Mesendoderm (in vitro differentiated cells): ENCODE results near the gene SERPINC1.

Experiments used
- DNase-seq: peaks from one replicate; pipeline ENCODE4 v3.0.0; 2013
- H2AK5ac ChIP-seq: 2 replicates; pipeline ENCODE4 v1.6.1; 2013; ENCODE audit warnings: low read length, inconsistent platforms
- H2BK120ac ChIP-seq: 2 replicates; pipeline ENCODE4 v1.6.1; 2013; ENCODE audit warnings: low read depth, mild to moderate bottlenecking, low read length, moderate library complexity, mixed read lengths
- H2BK15ac ChIP-seq: replicated peaks from 2 replicates; pipeline ENCODE4 v1.6.1; 2013; ENCODE audit warnings: low read depth, mild to moderate bottlenecking, moderate library complexity
- H2BK5ac ChIP-seq: 2 replicates; pipeline ENCODE4 v1.6.1; 2013; ENCODE audit warnings: low read length, inconsistent platforms
- H3K18ac ChIP-seq: 2 replicates; pipeline ENCODE4 v1.6.1; 2013; ENCODE audit warnings: mild to moderate bottlenecking, low read length, mixed read lengths
- H3K23ac ChIP-seq: one replicate; pipeline ENCODE4 v1.6.1; 2013; ENCODE audit warnings: low read length
- H3K27ac ChIP-seq: 2 replicates; pipeline ENCODE4 v1.5.1; 2013; ENCODE audit warnings: low read depth, mild to moderate bottlenecking, inconsistent platforms, low read length, moderate library complexity
- H3K27me3 ChIP-seq: 2 replicates; pipeline ENCODE4 v1.6.1; 2013; ENCODE audit warnings: low read length, control low read depth, mild to moderate bottlenecking, inconsistent platforms; ENCODE audit not compliant: insufficient read depth, poor library complexity
- H3K36me3 ChIP-seq: 2 replicates; pipeline ENCODE4 v1.6.1; 2013; ENCODE audit warnings: low read length, inconsistent platforms; ENCODE audit not compliant: control insufficient read depth, insufficient read depth
- H3K4ac ChIP-seq: one replicate; pipeline ENCODE4 v1.6.1; 2013; ENCODE audit warnings: low read depth, mild to moderate bottlenecking, low read length, moderate library complexity
- H3K4me1 ChIP-seq: 2 replicates; pipeline ENCODE4 v1.6.1; 2013; ENCODE audit warnings: low read depth, low read length, inconsistent platforms; ENCODE audit not compliant: control insufficient read depth
- H3K4me2 ChIP-seq: 2 replicates; pipeline ENCODE4 v1.6.1; 2013; ENCODE audit warnings: low read length
- H3K4me3 ChIP-seq: 2 replicates; pipeline ENCODE4 v1.5.1; 2013; ENCODE audit warnings: mild to moderate bottlenecking, low read length
- H3K56ac ChIP-seq: one replicate; pipeline ENCODE4 v1.6.1; 2013; ENCODE audit warnings: low read length
- H3K79me1 ChIP-seq: 2 replicates; pipeline ENCODE4 v1.6.1; 2013; ENCODE audit warnings: low read length, inconsistent platforms
- H3K79me2 ChIP-seq: 2 replicates; pipeline ENCODE4 v1.6.1; 2013; ENCODE audit warnings: mild to moderate bottlenecking, low read length; ENCODE audit not compliant: control insufficient read depth, insufficient read depth
- H3K9ac ChIP-seq: 2 replicates; pipeline ENCODE4 v1.6.1; 2013; ENCODE audit warnings: low read length, inconsistent platforms
- H4K5ac ChIP-seq: one replicate; pipeline ENCODE4 v1.6.1; 2013; ENCODE audit warnings: low read length
- H4K8ac ChIP-seq: one replicate; pipeline ENCODE4 v1.6.1; 2013; ENCODE audit warnings: low read depth, mild to moderate bottlenecking, control low read depth, low read length, moderate library complexity
- WGBS: extraction: QIAGEN DNeasy Blood & Tissue Kit; methylation state at CpG from one replicate; pipeline ENCODE4 v1.1.7; 2013; ENCODE audit warnings: low lambda C conversion rate, missing lambda C conversion rate; ENCODE audit not compliant: insufficient coverage; ENCODE audit errors: extremely low coverage; 5-methylcytosine and 5-hydroxymethylcytosine counted together

The SERPINC1 gene

DNA sequence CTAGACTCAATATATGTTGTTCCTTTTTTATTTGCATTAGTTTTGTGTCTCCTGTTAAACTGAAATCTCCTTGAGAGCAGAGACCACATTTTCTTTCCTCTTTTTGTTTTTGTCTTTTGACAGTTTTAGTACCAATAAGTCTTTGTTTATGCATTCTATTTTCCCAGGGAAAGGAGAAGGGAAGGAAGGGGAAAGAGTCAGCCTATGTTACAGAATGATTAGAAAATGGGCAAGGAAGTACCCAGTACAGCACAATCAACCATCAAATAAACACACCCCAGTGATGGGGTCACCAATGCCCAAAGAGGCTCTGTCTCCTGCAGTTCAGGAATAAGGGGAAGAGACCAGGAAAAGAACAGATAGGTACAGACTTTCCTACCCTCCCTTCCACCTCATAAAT is 38.9 kb downstream of the SERPINC1 start:
- no peaks in the 10 kb centered on the region for H3K36me3 ChIP-seq
- H3K4me2 ChIP-seq, result no peak overlapping the region
- H2BK5ac ChIP-seq, result no peak overlapping the region
- H4K5ac ChIP-seq, result no peak overlapping the region
- H2AK5ac ChIP-seq, result no peak overlapping the region
- H2BK120ac ChIP-seq, result no peak overlapping the region
- no peak overlapping the region for H3K56ac ChIP-seq
- no peaks in the 10 kb centered on the region for H3K27me3 ChIP-seq
- H3K4me1 ChIP-seq, result no peaks in the 10 kb centered on the region
- DNase-seq, result no peak
- H3K23ac ChIP-seq, result no peak overlapping the region
- no peak overlapping the region for H3K4me3 ChIP-seq
- no peak overlapping the region for H4K8ac ChIP-seq
- H3K79me1 ChIP-seq, result peaks cover 1% of the 10 kb centered on the region
- no peak overlapping the region for H2BK15ac ChIP-seq
- no peaks in the 10 kb centered on the region for H3K79me2 ChIP-seq
- H3K9ac ChIP-seq, result no peak overlapping the region
- no peak overlapping the region for H3K18ac ChIP-seq
- no peak overlapping the region for H3K4ac ChIP-seq
- H3K27ac ChIP-seq, result no peak overlapping the region

GRCh38 chr1:173876732-173877131 is 40.4 kb downstream of the SERPINC1 start:
- no peaks in the 10 kb centered on the region for H3K4me1 ChIP-seq
- H3K4ac ChIP-seq, result no peak overlapping the region
- peaks cover 2% of the 10 kb centered on the region for H3K79me1 ChIP-seq
- no peak overlapping the region for H2BK120ac ChIP-seq
- H3K27me3 ChIP-seq, result no peaks in the 10 kb centered on the region
- H3K23ac ChIP-seq, result no peak overlapping the region
- H2BK15ac ChIP-seq, result no peak overlapping the region
- H4K8ac ChIP-seq, result no peak overlapping the region
- no peak overlapping the region for H3K18ac ChIP-seq
- 100% methylated on average over 1 of the region's 5 CpGs for WGBS
- no peaks in the 10 kb centered on the region for H3K79me2 ChIP-seq
- no peak overlapping the region for H2BK5ac ChIP-seq
- DNase-seq, result no peak
- H3K56ac ChIP-seq, result no peak overlapping the region
- H2AK5ac ChIP-seq, result no peak overlapping the region
- no peak overlapping the region for H3K9ac ChIP-seq
- no peak overlapping the region for H3K4me3 ChIP-seq
- no peak overlapping the region for H3K27ac ChIP-seq
- H4K5ac ChIP-seq, result no peak overlapping the region
- H3K4me2 ChIP-seq, result no peak overlapping the region
- no peaks in the 10 kb centered on the region for H3K36me3 ChIP-seq

DNA sequence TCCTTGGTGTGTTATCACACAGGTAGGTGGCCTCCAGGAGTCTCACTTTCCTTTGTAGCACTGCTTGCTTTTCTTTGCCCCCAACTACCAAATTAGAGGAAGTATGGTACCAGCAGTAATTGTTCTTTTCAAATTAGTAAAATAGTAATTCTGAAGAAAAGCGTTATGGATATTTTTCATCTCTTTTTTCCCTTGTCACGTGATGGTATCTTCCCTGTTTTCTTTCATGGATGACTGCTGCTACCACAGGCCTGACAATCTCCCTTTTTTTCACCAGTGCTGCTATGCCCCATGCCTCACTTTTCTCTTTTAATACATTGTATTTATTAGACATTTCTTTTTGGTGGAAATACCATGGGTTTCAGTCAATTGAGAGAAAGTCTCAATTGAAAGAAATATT is 45.6 kb downstream of the SERPINC1 start:
- Histone ChIP-seq H4K8ac (no peak overlapping the region), H3K9ac (no peak overlapping the region), H3K4me1 (no peaks in the 10 kb centered on the region), H3K79me1 (peaks cover 11% of the 10 kb centered on the region), H4K5ac (no peak overlapping the region), H2BK120ac (no peak overlapping the region), H3K18ac (no peak overlapping the region), H2BK5ac (no peak overlapping the region), H3K56ac (no peak overlapping the region), H2AK5ac (no peak overlapping the region), H3K23ac (no peak overlapping the region), H3K27me3 (no peaks in the 10 kb centered on the region), H3K4me3 (no peak overlapping the region), H3K79me2 (peaks cover 20% of the 10 kb centered on the region), H3K4me2 (no peak overlapping the region), H3K4ac (no peak overlapping the region), H3K36me3 (peaks cover 4% of the 10 kb centered on the region), H2BK15ac (no peak overlapping the region), H3K27ac (no peak overlapping the region)
- no peak for DNase-seq
- no CpG with 5 or more reads among the region's 2 CpGs for WGBS

GRCh38 chr1:173871091-173871490 is 46.0 kb downstream of the SERPINC1 start:
- Histone ChIP-seq H3K56ac (no peak overlapping the region), H2BK15ac (no peak overlapping the region), H4K5ac (no peak overlapping the region), H3K27me3 (no peaks in the 10 kb centered on the region), H3K23ac (no peak overlapping the region), H3K4me2 (no peak overlapping the region), H3K9ac (no peak overlapping the region), H3K4me3 (no peak overlapping the region), H2AK5ac (no peak overlapping the region), H3K79me1 (peaks cover 11% of the 10 kb centered on the region), H4K8ac (no peak overlapping the region), H3K36me3 (peaks cover 6% of the 10 kb centered on the region), H3K4ac (no peak overlapping the region), H2BK5ac (no peak overlapping the region), H2BK120ac (no peak overlapping the region), H3K4me1 (no peaks in the 10 kb centered on the region), H3K27ac (no peak overlapping the region), H3K79me2 (peaks cover 24% of the 10 kb centered on the region), H3K18ac (no peak overlapping the region)
- DNase-seq, result no peak
- no CpG with 5 or more reads among the region's 5 CpGs for WGBS

DNA sequence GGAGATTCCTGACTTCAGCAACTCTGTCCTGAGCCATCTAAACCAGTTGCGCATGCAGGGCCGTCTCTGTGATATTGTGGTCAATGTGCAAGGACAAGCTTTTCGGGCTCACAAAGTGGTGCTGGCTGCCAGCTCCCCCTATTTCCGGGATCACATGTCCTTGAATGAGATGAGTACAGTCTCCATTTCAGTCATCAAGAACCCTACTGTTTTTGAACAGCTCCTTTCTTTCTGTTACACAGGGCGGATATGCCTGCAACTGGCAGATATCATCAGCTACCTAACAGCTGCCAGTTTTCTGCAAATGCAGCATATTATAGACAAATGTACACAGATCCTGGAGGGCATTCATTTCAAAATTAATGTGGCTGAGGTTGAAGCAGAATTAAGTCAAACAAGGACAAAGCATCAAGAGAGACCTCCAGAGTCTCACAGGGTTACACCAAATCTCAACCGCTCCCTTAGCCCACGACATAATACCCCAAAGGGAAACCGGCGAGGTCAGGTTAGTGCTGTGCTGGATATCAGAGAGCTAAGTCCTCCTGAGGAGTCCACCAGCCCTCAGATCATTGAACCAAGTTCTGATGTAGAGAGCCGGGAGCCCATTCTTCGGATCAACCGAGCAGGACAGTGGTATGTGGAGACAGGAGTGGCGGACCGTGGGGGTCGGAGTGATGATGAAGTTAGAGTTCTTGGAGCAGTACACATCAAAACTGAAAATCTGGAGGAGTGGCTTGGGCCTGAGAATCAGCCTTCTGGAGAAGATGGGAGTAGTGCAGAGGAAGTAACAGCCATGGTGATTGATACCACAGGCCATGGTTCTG is 46.7 kb downstream of the SERPINC1 start:
- H3K18ac ChIP-seq, result no peak overlapping the region
- no peak overlapping the region for H3K4ac ChIP-seq
- no peak overlapping the region for H2BK15ac ChIP-seq
- H3K23ac ChIP-seq, result no peak overlapping the region
- no peak overlapping the region for H2AK5ac ChIP-seq
- peaks cover 10% of the 10 kb centered on the region for H3K36me3 ChIP-seq
- H3K4me2 ChIP-seq, result no peak overlapping the region
- no peak overlapping the region for H3K27ac ChIP-seq
- no peak overlapping the region for H4K8ac ChIP-seq
- H2BK5ac ChIP-seq, result no peak overlapping the region
- H3K79me1 ChIP-seq, result peaks cover 11% of the 10 kb centered on the region
- no peak for DNase-seq
- H3K4me1 ChIP-seq, result no peaks in the 10 kb centered on the region
- H3K4me3 ChIP-seq, result no peak overlapping the region
- H2BK120ac ChIP-seq, result no peak overlapping the region
- no peaks in the 10 kb centered on the region for H3K27me3 ChIP-seq
- H3K56ac ChIP-seq, result peak overlapping the region; percentile 27
- peak overlapping the region; percentile 15 for H3K9ac ChIP-seq
- H3K79me2 ChIP-seq, result peaks cover 30% of the 10 kb centered on the region
- no peak overlapping the region for H4K5ac ChIP-seq
- no CpG with 5 or more reads among the region's 15 CpGs for WGBS

DNA sequence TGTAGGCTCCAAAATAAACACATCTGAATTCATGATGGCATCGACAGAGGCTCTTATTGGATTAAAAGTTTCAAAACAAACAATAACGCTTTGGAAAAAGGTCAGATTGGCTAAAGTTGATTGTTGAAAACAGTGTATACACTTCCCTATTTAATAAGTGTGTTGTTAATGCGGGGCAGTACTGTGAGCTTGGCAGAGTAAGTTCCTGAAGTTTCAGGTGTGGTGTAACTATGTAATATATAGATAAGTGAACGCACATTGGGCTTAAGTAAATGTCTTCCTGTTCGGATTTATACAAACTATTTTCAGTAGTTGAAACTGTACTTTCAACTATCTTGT is 48.1 kb downstream of the SERPINC1 start:
- Histone ChIP-seq H2AK5ac (no peak overlapping the region), H3K4me3 (peak overlapping the region; percentile 66), H3K4me1 (no peaks in the 10 kb centered on the region), H4K5ac (no peak overlapping the region), H4K8ac (no peak overlapping the region), H3K9ac (peak overlapping the region; percentile 80), H2BK120ac (no peak overlapping the region), H3K27ac (peak overlapping the region; percentile 77), H3K23ac (no peak overlapping the region), H3K36me3 (peaks cover 15% of the 10 kb centered on the region), H3K27me3 (no peaks in the 10 kb centered on the region), H3K79me2 (peaks cover 37% of the 10 kb centered on the region), H3K79me1 (peaks cover 11% of the 10 kb centered on the region), H3K4me2 (peak overlapping the region; percentile 51), H3K4ac (no peak overlapping the region), H3K56ac (peak overlapping the region; percentile 88), H3K18ac (peak overlapping the region; percentile 61), H2BK5ac (no peak overlapping the region), H2BK15ac (no peak overlapping the region)
- no peak for DNase-seq
- no CpG with 5 or more reads among the region's 5 CpGs for WGBS
